Adrenal gland (tissue), 12 donors: Measurements from ENCODE around the gene TMEM88. TPM values are rescaled to one million over a fixed set of nuclear protein-coding genes. Genes with fewer than 3 reads are reported as not detected.

Source experiments
- DNase-seq, 7 donors: peaks; one replicate each; pipeline ENCODE4 v3.0.0-alpha.2; 2019 to 2020
- H3K27ac ChIP-seq, 5 donors: fragments of 200-600 bp; sonication (generic) in 4 of 5; 1 replicate in 3 of 5; 2 replicates in 2 of 5; pipeline versions ENCODE4 v1.5.1 to v1.8.0; 2016 to 2020; ENCODE audit warnings: mild to moderate bottlenecking in 1 of 5
- H3K27me3 ChIP-seq: fragments of 200-600 bp; 2 replicates; pipeline ENCODE4 v1.8.0; 2021
- H3K36me3 ChIP-seq, 2 donors: fragments of 200-600 bp; replicated peaks in 1 of 2; 1 replicate in 1 of 2; 2 replicates in 1 of 2; pipeline versions ENCODE4 v1.5.1 to v1.8.0; 2018 to 2022
- H3K4me1 ChIP-seq, 2 donors: fragments of 200-600 bp; replicated peaks in 1 of 2; 1 replicate in 1 of 2; 2 replicates in 1 of 2; pipeline versions ENCODE4 v1.5.1 to v1.8.0; 2018 to 2021
- H3K4me3 ChIP-seq, 4 donors: fragments of 200-600 bp; sonication (generic) in 3 of 4; one replicate each; pipeline ENCODE4 v1.5.1; 2016 to 2018
- H3K9me3 ChIP-seq, 3 donors: fragments of 200-600 bp; sonication (generic) in 1 of 3; replicated peaks in 1 of 3; 1 replicate in 2 of 3; 2 replicates in 1 of 3; pipeline versions ENCODE4 v1.5.1 to v1.8.0; 2016 to 2021
- POLR2A ChIP-seq, 2 donors: fragments of 450-650 bp; IDR thresholded peaks; one replicate each; pipeline ENCODE4 v1.6.1; 2017; ENCODE audit warnings: antibody characterized with exemption in 2 of 2, mild to moderate bottlenecking in 2 of 2, moderate library complexity in 1 of 2
- WGBS, 4 donors: extraction: QIAGEN DNeasy Blood & Tissue Kit in 2 of 4; methylation state at CpG; one replicate each; pipeline versions ENCODE4 v1.1.5 to v1.1.7; 2013 to 2017; 5-methylcytosine and 5-hydroxymethylcytosine counted together
- intact Hi-C, 2 donors: fragments of 100-400 bp; cut with DNase I; formaldehyde crosslinking; loops; one replicate each; pipeline versions ENCODE4 v1.14.1 to v1.15.0; 2022 to 2023
- polyA plus RNA-seq, 3 donors: library from polyadenylated mRNA; stranded (reverse); fragments of 200-250 nt in 2 of 3; fragments of 350-450 nt in 1 of 3; fragmentation: Illumina TruSeq in 1 of 3; extraction: RNeasy Lipid Tissue Mini Kit (QIAGEN cat#74804) in 1 of 3; gene quantifications; one replicate each; pipeline ENCODE4 v1.2.3, GENCODE V29; 2013 to 2014
- total RNA-seq, 9 donors: library from RNA; depleted of rRNA in 4 of 9; stranded (reverse); fragments of >200 nt in 4 of 9; fragments of 120-200 nt in 1 of 9; fragmentation: NEBNext Ultra II Directional in 1 of 9; extraction: Animal tissue kit (Norgen Biotek cat#: 25700) in 1 of 9; gene quantifications; one replicate each; pipeline versions ENCODE4 v1.1.0 to v1.2.4, GENCODE V29; 2013 to 2023
- TF ChIP-seq, protein P1 (sequence below), 6 experiments: fragments of 450-650 bp in 4 of 6; fragments of 200-600 bp in 2 of 6; sonication (generic) in 1 of 6; IDR thresholded peaks; 1 replicate in 5 of 6; 2 replicates in 1 of 6; pipeline versions ENCODE4 v1.5.1 to v1.8.0; 2016 to 2021; ENCODE audit warnings: antibody characterized with exemption in 6 of 6, mild to moderate bottlenecking in 2 of 6, moderate library complexity in 1 of 6
- donor health status: healthy with polysubstance abuse.
- donor health status: Bipolar disorder and iron deficiency.
- donor health status: DM: yes; HTN: yes; CAD: no.
- donor health status: DM: no; HTN: no; CAD: no.
- donor health status: DM: no; HTN: no; CAD: no.
- donor health status: DM: yes; HTN: yes; CAD: no.

TMEM88 gene
- total and polyA plus RNA-seq, 12 donors = 7.9 to 107 (median 25.1) TPM

GRCh38 chr17:7841915-7842379, 12.9 kb upstream of the TMEM88 start:
- no peaks in the 10 kb centered on the region for H3K27me3 ChIP-seq
- peak overlapping the region in 3 of 4 donors; percentile 53 to 82 (median 62) for H3K4me3 ChIP-seq
- peaks cover 28 to 47% of the 10 kb centered on the region in 2 donors for H3K4me1 ChIP-seq
- TF ChIP-seq, protein P1, sequence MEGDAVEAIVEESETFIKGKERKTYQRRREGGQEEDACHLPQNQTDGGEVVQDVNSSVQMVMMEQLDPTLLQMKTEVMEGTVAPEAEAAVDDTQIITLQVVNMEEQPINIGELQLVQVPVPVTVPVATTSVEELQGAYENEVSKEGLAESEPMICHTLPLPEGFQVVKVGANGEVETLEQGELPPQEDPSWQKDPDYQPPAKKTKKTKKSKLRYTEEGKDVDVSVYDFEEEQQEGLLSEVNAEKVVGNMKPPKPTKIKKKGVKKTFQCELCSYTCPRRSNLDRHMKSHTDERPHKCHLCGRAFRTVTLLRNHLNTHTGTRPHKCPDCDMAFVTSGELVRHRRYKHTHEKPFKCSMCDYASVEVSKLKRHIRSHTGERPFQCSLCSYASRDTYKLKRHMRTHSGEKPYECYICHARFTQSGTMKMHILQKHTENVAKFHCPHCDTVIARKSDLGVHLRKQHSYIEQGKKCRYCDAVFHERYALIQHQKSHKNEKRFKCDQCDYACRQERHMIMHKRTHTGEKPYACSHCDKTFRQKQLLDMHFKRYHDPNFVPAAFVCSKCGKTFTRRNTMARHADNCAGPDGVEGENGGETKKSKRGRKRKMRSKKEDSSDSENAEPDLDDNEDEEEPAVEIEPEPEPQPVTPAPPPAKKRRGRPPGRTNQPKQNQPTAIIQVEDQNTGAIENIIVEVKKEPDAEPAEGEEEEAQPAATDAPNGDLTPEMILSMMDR (IDR thresholded peaks at IDR 0.05) = peak in 4 of 6 experiments; percentile 17 to 35 (median 22)
- no peak for TF ChIP-seq POLR2A (IDR thresholded peaks at IDR 0.05)
- no peaks in the 10 kb centered on the region for H3K9me3 ChIP-seq
- intact Hi-C loops = no loop called here
- H3K27ac ChIP-seq = peak overlapping the region; percentile 98 to 99 (median 99)
- peak; percentile 92 to 96 (median 93) for DNase-seq
- peaks cover 0 to 13% of the 10 kb centered on the region in 2 donors for H3K36me3 ChIP-seq
- WGBS, 4 donors = 1% methylated on average over 44 to 46 of the region's 46 CpGs; no CpG with 5 or more reads in 2 of the 4 donors

DNA sequence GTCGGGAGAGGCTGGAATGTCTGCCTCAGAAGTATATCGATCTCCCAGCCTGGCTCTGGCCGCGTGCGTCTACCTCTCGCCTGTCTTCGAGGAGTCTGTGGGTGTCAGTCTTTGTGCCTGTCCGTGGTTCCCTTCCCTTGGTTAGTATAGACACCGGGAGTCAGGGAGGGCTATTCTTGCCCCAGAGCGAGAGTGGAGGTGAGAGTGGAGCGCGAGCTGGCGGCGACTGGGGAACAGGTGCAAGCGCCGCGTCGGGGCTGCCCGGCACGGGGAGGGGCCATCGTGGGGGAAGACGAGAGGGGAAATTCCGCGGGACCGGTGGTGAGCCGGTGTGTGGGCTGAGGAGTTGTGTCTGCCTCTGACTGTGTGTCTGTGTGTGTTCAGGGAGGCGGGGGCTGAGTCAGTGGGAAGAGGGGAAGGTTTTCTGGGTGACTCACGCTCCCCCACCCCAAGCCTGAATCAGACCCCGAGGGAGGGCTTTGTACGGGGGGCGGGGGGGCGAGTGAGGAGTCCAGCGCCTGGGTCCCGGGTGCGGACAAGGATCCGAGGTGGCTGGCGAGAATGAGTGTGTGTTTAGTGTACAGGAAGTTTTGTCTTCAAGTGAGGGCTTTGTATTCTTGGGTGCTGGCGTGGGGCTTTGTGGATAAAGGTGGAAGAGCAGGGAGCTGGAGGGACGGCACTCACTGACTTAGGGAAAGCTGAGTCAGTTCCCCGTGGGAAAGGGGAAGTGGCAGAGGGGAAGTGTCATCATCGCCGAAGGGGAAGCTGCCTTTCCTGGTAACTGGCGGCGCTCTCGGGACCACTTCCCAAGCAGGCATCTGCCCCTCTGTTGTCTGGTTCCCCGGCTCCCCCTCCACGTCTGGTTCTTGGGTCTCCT, 12.2 kb upstream of the TMEM88 start:
- Histone ChIP-seq H3K27me3 (no peaks in the 10 kb centered on the region), H3K4me1 (peaks cover 22 to 40% of the 10 kb centered on the region in 2 donors), H3K9me3 (no peaks in the 10 kb centered on the region), H3K4me3 (peak overlapping the region in 3 of 4 donors; percentile 62 to 82 (median 62)), H3K27ac (peak overlapping the region; percentile 98 to 99 (median 99)), H3K36me3 (peaks cover 0 to 20% of the 10 kb centered on the region in 2 donors)
- DNase-seq = peak; percentile 78 to 91 (median 87)
- intact Hi-C loops = no loop called here
- WGBS, 4 donors = 0 to 1% (median 0%) methylated on average over 15 to 47 of the region's 47 CpGs
- TF ChIP-seq POLR2A (IDR thresholded peaks at IDR 0.05) = peak; percentile 36 to 74
- TF ChIP-seq, protein P1 (IDR thresholded peaks at IDR 0.05) = peak in 1 of 6 experiments; percentile 7

GRCh38 chr17:7843257-7843535, 11.7 kb upstream of the TMEM88 start:
- WGBS, 4 donors = 0% methylated on average over 5 to 17 of the region's 17 CpGs
- H3K4me3 ChIP-seq = peak overlapping the region in 3 of 4 donors; percentile 62 to 82 (median 62)
- TF ChIP-seq POLR2A (IDR thresholded peaks at IDR 0.05) = no peak
- TF ChIP-seq, protein P1 (IDR thresholded peaks at IDR 0.05) = no peak
- H3K36me3 ChIP-seq = peaks cover 0 to 26% of the 10 kb centered on the region in 2 donors
- intact Hi-C loops = no loop called here
- H3K27me3 ChIP-seq = no peaks in the 10 kb centered on the region
- no peak for DNase-seq
- peak overlapping the region; percentile 98 to 99 (median 99) for H3K27ac ChIP-seq
- H3K9me3 ChIP-seq = no peaks in the 10 kb centered on the region
- H3K4me1 ChIP-seq = peaks cover 17 to 37% of the 10 kb centered on the region in 2 donors

DNA sequence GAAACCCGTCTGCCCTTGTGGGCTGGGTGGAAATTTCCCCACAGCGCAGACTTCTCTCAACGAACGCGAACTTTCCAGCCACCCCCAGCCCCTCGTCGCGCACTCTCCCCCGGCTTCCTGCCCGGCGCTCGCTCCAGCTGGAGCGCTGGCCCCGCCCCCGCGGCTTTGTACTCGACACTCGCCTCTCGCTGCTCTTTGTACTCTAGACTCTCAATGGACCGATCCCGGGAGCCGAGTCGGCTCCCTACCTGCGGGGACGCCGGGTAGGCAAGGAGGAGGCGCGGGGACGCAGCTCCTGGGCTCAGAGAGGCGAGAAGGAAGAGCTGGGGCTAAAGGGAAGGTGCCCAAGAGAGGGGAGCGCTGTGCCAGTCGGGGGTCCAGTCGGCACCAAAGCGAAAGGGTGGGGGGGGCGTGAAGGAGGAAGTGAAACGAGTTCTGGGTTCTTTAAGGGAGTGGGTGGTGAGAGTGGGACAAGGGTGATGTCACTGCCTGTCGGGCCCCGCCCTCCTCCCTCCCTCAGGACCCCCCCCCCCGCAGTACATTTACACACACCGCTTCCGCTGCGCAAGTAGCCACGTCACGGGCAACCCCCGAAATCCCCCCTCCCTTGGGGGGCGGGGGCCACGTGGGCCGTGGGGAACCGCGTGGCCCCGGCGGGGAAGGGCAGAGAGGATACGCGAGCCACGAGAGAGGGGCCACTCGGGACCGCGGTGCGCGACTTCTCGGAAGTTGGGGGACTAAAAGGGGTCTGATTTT, 11.2 kb upstream of the TMEM88 start:
- TF ChIP-seq POLR2A (IDR thresholded peaks at IDR 0.05) = peak; percentile 72 to 79
- TF ChIP-seq, protein P1 (IDR thresholded peaks at IDR 0.05) = no peak
- Histone ChIP-seq H3K4me1 (peaks cover 17 to 36% of the 10 kb centered on the region in 2 donors), H3K4me3 (peak overlapping the region in 3 of 4 donors; percentile 62 to 82 (median 62)), H3K9me3 (no peaks in the 10 kb centered on the region), H3K27ac (peak overlapping the region; percentile 98 to 99 (median 99)), H3K27me3 (no peaks in the 10 kb centered on the region), H3K36me3 (peaks cover 0 to 28% of the 10 kb centered on the region in 2 donors)
- intact Hi-C loops = no loop called here
- peak; percentile 82 to 92 (median 89) for DNase-seq
- WGBS, 4 donors = 0 to 1% (median 0%) methylated on average over 23 to 61 of the region's 61 CpGs
